Limb (tissue), 2 donors: Measurements from ENCODE around the gene FAM200A.
"Not testable (repeated sequence)": the region's sequence is repeated elsewhere in the genome, so short reads cannot be mapped to it uniquely, and the experiment has no call there.

Experiments used
- DNase-seq, 2 donors: peaks; one replicate each; pipeline ENCODE4 v3.0.0-alpha.2; 2016; ENCODE audit errors: extremely low spot score in 2 of 2

FAM200A gene

GRCh38 chr7:99551767-99552463, at the start of gene FAM200A:
Gene FAM200A, minus strand, starts transcription at chr7:99552114. Its CDS starts 3,707 bp downstream, at chr7:99548407.
- DNase-seq: peak; percentile 92 to 93

DNA sequence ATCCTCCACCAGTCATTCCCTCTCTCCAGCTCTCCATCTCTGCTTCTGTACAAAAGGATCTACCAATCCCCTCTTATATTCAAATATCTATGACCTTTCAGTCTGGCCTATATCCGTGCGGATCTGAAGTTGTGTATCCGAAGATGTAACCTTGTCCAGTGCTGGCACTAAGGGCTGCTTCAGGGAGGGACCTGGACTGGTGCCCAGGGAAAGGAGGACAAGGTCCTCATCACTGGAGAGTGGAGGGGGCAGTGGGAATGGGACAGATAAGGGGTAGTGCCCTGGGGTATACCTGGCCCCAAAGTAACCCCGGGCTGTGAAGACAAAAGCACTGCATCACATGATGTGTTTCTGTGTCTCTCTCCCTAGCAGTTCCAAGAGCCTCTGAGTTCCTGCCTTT, 47.9 kb upstream of the FAM200A start:
- DNase-seq: no peak

DNA sequence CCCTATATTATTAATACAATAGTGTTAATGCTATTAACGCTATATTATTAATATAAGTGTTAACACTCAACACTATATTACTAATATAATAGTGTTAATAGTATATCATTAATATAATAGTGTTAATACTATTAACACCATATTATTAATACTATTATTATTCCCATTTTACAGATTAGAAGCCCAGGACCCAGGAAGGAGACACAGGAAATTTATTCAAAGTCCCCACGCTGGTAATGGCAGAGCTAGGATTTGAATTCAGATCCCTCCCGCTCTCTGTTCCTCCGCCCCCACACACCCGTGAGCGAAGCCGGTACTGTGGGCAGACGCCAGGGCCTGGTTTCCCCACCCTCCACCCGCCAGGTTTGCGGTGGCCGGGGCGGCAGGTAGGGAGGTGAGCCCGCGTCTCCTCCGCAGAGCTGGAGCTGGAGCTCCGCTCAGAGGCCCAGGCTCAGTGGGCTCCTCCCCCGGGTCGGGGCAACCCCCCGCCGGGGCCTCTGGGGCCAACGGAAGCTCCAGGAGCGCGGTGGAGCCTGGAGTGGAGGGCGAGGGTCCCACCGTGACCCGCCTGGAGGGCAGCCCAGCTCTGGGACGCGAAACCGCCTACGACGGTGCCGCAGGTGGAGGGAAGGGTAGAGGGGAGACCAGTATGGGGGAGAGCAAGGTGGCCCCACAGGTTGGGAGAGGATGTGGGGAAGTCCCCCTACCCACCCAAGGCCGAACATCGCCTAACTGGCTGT, 46.0 kb upstream of the FAM200A start, which contains the start of gene TMEM225B:
TMEM225B (plus strand) TSS at position 506 of the 740 bp plus-strand sequence. CDS start 6,122 bp downstream, outside the sequence.
- no peak for DNase-seq

DNA sequence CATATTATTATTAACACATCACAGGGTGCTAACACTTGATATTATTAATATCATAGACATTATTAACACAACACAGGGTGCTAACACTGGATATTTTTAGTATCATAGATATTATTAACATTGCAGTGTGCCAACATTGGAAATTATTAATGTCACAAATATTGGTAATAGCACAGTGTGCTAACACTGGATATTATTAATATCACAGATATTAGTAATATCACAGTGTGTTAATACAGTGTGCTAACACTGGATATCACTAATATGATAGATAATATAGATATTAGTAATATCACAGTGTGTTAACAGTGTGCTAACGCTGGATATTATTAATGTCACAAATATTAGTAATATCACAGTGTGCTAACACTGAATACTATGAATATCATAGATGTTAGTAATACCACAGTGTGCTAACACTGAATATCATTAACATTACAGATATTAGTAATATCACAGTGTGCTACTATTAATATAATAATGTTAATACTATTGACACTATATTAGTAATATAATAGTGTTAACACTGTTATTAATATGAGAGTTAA, 44.6 kb upstream of the FAM200A start:
- DNase-seq: no peak

DNA sequence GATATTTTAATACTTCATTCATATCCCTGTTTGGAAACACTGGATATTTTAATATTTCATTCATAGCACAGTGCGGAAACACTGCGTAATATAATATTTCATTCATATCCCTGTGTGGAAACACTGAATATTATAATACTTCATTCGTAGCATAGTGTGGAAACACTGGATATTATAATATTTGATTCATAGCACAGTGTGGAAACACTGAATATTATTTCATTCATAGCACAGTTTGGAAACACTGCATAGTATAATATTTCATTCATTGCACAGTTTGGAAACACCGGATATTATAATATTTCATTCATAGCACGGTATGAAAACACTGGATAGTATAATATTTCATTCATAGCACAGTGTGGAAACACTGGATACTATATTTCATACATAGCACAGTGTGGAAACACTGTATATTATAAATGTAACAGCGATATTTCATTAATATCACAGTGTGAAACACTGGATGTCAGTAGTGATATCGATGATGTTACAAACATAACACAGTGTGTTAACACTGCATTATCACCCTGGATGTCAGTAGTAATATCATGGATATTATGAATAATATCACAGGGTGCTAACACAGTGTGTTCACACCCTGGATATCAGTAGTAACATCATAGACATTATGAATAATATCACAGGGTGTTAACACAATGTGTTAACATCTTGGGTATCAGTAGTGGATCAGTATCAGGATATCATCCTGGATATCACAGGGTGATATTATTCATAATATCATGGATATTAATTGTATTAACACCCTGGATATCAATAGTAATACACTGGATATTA, 43.2 kb upstream of the FAM200A start:
- DNase-seq: no peak

- no peak for DNase-seq
These were observed 37.0 kb upstream of the FAM200A start for GRCh38 chr7:99588868-99589267.

GRCh38 chr7:99580778-99581332, 28.9 kb upstream of the FAM200A start:
- DNase-seq: not testable (repeated sequence)

- DNase-seq: peak; percentile 55 to 87
These were observed 28.3 kb upstream of the FAM200A start for GRCh38 chr7:99579956-99580777.

GRCh38 chr7:99579281-99579955, 27.5 kb upstream of the FAM200A start:
- DNase-seq: no peak

GRCh38 chr7:99576251-99576650, 24.3 kb upstream of the FAM200A start:
- no peak for DNase-seq

GRCh38 chr7:99573257-99573656, 21.3 kb upstream of the FAM200A start:
- no peak for DNase-seq

DNA sequence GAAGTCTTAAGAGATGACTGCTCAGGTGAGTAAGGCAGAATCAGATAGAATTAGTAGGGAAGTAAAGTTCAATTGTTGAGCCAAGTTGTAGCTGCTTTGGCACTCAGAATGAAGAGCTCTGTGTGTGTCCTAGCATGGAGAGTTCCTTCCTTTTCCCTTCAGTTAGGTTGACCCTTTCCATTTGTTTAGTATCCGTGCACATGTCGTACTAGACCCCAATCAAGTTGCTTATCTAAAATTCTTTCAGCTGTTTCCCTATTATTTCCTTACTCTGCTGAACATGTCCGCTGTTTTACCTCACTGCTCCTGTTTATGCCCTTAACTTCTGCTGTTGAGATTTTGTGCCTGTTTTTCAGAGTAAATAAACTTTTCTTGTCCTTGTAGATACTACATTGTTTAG, 19.9 kb upstream of the FAM200A start:
- DNase-seq: no peak

- not testable (repeated sequence) for DNase-seq
These were observed 16.9 kb upstream of the FAM200A start for GRCh38 chr7:99568770-99569169.

DNA sequence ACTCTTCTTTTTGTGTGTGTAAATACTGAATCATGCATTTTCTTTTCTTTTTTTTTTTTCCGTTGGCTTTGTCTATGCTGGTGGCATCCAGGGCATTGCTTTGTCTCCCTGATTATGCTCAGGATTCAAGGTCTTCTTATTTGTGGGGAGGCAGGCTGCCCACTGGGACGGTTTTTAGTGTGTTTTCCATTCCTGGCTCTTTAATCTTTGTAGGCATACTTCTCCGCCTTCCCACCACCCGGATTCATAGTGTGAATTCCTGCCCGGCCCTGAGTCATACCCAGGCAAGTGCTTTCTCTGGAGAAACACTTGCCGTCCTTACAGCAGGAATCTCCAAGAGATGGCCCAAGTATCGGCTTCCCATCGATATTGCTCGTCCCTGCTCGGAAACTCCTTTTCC, 11.7 kb upstream of the FAM200A start:
- no peak for DNase-seq

DNA sequence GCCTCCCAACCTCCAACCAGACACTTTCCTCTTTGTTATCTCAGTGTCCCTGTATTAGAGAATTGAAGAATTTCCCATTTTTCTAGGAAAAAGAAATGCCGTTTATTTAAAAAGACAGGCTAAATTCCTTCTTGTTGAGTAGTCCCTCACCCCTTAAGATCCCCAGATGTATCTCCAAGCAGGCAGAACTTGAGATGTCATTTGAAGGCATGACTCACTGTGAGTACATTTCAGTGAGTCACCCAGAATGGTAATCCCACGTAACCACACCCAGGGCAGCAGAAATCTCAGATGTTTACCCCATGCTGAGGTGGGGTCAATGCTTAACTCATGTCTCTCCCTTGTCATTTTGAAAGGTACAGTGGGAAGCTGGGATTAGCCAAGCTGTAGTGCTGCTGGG, 10.9 kb upstream of the FAM200A start:
- DNase-seq: no peak

DNA sequence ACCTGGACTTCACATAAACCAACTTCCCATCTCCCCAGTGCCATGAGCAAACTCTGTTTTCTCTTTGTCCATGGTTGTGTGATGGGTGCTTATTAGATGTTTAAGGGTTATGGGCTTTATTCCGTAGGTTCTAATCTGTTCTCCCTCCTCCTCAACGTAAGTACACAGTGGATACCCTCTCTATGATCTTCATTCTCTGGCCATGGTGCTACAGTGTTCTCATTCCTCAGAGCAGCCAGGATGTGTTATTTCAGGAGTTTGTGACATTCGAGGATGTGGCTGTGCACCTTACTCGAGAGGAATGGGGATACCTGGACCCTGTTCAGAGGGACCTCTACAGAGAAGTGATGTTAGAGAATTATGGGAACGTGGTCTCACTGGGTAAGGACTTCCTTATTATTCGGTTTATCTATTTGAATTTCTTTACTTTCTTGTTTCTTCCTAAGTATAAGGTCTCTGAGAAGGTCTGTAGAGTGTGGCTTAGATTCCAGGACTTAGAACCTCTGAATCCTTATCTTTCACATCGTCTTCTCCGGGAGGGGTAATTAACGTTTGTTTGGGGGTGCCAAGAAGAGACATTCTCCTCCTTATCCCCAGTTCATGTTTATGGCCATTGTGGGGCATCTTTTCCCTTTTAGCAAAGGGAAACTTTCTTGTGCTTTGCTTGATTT, 10.3 kb upstream of the FAM200A start:
- DNase-seq: no peak

DNA sequence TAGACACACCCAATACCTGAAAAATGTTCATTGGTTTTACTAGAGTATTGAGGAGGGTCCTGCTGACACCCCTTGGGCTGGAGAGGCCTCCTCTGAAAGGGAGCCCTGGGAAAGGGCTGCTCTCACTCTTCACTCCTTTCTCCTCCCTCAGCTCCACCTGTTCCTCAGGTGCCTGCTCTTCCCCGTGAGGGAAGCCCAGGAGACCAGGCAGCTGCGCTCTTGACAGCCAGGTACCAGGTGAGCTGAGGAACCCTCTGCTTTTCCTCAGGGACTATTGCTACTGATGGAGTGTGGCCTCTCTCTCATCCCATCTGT, 9.8 kb upstream of the FAM200A start:
- DNase-seq: no peak

- DNase-seq: no peak
These were observed 9.2 kb upstream of the FAM200A start for GRCh38 chr7:99560834-99561736.
